Measurements from ENCODE around the gene FSD1. TPM values are rescaled to one million over a fixed set of nuclear protein-coding genes. Genes with fewer than 3 reads are reported as not detected.
"Not testable (repeated sequence)": the region's sequence is repeated elsewhere in the genome, so short reads cannot be mapped to it uniquely, and the experiment has no call there.

The FSD1 gene
- total RNA-seq, 4 donors from 2014 or later: 0.67 TPM; not detected in 3

GRCh38 chr19:4327252-4327876, 23.0 kb downstream of the FSD1 start:
- peaks cover 45% of the 10 kb centered on the region for H3K27me3 ChIP-seq
- TF ChIP-seq POLR2AphosphoS5 (IDR thresholded peaks at IDR 0.05) (no peak), EP300 (IDR thresholded peaks at IDR 0.05) (no peak), POLR2A (IDR thresholded peaks at IDR 0.05) (no peak)
- TF ChIP-seq, protein P1, sequence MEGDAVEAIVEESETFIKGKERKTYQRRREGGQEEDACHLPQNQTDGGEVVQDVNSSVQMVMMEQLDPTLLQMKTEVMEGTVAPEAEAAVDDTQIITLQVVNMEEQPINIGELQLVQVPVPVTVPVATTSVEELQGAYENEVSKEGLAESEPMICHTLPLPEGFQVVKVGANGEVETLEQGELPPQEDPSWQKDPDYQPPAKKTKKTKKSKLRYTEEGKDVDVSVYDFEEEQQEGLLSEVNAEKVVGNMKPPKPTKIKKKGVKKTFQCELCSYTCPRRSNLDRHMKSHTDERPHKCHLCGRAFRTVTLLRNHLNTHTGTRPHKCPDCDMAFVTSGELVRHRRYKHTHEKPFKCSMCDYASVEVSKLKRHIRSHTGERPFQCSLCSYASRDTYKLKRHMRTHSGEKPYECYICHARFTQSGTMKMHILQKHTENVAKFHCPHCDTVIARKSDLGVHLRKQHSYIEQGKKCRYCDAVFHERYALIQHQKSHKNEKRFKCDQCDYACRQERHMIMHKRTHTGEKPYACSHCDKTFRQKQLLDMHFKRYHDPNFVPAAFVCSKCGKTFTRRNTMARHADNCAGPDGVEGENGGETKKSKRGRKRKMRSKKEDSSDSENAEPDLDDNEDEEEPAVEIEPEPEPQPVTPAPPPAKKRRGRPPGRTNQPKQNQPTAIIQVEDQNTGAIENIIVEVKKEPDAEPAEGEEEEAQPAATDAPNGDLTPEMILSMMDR (IDR thresholded peaks at IDR 0.05): no peak

DNA sequence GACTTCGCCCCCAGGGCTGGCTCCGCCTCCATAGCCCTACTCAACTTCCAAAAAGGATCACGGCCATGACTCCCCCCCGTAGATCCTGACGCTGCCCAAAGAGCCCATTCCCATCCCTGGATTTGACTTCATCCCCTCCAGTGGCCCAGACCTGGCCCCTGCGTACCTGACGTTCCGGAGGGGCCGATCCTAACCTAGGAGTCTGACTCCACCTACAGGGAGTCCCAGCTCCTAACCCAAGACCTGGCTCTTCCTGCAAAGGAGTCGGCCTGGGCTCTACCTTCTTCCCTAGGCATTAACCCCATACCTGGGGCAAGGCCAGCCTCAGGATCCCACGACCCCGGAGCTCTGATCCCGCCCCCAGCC, 23.5 kb downstream of the FSD1 start:
- Histone ChIP-seq H3K27ac (peak overlapping the region in 2 of 4 donors; percentile 36 to 63), H3K27me3 (peaks cover 45% of the 10 kb centered on the region), H3K36me3 (no peaks in the 10 kb centered on the region), H3K4me1 (peaks cover 0 to 26% (median 8%) of the 10 kb centered on the region in 3 donors), H3K9me3 (no peaks in the 10 kb centered on the region), H3K4me3 (peak overlapping the region; percentile 26 to 28)
- no peak for TF ChIP-seq POLR2A (IDR thresholded peaks at IDR 0.05)
- TF ChIP-seq, protein P1 (IDR thresholded peaks at IDR 0.05): peak in 1 of 4 experiments; percentile 3
- peak; percentile 9 for ATAC-seq
- WGBS, 2 donors (ENCODE audit: low coverage in 1 of 2): 4% methylated on average over 5 of the region's 13 CpGs; no CpG with 5 or more reads in 1 of the 2 donors

More at GRCh38 chr19:4327252-4327876, 23.0 kb downstream of the FSD1 start:
- Histone ChIP-seq H3K9me3 (peaks cover 0 to 2% (median 0%) of the 10 kb centered on the region in 3 donors), H3K4me3 (peak overlapping the region; percentile 26 to 28), H3K36me3 (no peaks in the 10 kb centered on the region), H3K27ac (peak overlapping the region in 2 of 4 donors; percentile 36 to 63), H3K4me1 (peaks cover 0 to 26% (median 8%) of the 10 kb centered on the region in 3 donors)
- 1 to 7% methylated on average over 2 to 18 of the region's 30 CpGs for WGBS, 2 donors (ENCODE audit: low coverage in 1 of 2)
- ATAC-seq: peak; percentile 60

DNA sequence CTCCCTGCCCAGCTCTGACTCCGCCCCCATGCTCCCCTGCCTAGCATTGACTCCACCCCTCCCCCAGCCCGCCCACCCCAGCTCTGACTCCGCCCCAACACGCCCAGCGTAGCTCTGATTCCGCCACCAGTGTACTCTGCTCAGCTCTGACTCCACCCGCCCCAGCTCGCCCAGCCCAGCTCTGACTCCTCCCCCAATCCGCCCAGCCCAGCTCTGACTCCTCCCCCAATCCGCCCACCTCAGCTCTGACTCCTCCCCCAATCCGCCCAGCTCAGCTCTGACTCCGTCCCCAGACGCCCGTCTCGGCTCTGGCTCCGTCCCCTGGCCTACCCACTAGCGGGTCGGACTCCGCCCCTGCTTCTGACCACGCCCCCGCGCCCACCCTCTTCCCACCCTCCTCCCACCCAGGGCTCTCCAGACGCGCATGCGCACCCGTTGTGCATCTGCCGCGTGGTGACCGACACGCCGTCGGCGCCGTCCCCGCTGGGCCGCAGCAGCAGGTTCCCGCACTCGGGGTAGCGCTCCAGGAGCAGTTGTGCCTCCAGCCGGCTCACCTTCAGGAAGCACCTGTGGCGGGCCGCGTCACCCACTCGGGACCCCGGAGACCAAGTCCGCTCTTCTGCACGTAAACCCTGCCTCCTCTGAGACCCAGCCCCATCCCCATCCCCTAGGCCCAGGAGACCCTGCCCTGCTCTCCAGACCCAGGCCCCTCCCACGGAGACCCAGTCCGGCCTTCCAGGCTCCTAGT, 24.0 kb downstream of the FSD1 start:
- peak overlapping the region; percentile 26 to 42 for H3K4me3 ChIP-seq
- WGBS, 2 donors (ENCODE audit: low coverage in 1 of 2): 0% methylated on average over 12 of the region's 49 CpGs; no CpG with 5 or more reads in 1 of the 2 donors
- ATAC-seq: peak; percentile 92
- no peaks in the 10 kb centered on the region for H3K36me3 ChIP-seq
- H3K27ac ChIP-seq: peak overlapping the region in 2 of 4 donors; percentile 51 to 63
- peaks cover 0 to 26% (median 8%) of the 10 kb centered on the region in 3 donors for H3K4me1 ChIP-seq
- no peaks in the 10 kb centered on the region for H3K9me3 ChIP-seq
- peaks cover 45% of the 10 kb centered on the region for H3K27me3 ChIP-seq
- TF ChIP-seq POLR2AphosphoS5 (IDR thresholded peaks at IDR 0.05) (no peak), POLR2A (IDR thresholded peaks at IDR 0.05) (no peak), EP300 (IDR thresholded peaks at IDR 0.05) (no peak)
- TF ChIP-seq, protein P1 (IDR thresholded peaks at IDR 0.05): peak in 1 of 4 experiments; percentile 1

DNA sequence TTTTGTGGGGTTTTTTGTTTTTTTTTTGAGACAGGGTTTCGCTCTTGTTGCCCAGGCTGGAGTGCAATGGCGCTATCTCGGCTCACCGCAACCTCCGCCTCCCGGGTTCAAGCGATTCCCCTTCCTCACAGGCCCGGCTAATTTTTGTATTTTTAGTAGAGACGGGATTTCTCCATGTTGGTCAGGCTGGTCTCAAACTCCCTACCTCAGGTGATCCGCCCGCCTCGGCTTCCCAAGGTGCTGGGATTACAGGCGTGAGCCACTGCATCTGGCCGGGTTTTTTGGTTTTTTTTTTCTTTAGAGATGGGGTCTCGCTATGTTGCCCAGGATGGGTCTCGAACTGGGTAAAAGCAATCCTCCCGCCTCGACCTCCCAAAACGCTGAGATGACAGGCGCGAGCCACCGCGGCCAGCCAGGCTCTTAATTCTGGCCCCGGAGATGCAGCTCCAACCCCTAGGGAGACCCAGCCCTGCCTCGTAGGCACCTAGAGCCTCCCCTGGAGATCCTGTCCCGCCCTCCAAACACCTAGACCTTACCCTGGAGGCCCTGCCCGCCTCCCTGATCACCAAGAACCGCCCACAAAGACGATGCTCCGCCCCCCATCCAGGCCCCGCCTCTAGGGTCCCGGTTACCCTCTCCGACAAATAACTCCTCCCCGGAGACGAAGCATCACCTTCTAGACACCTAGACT, 24.7 kb downstream of the FSD1 start:
- H3K36me3 ChIP-seq, ATAC-seq, H3K9me3 ChIP-seq: not testable (repeated sequence)
- Histone ChIP-seq H3K27ac (peak overlapping the region in 1 of 4 donors; percentile 51), H3K27me3 (peaks cover 45% of the 10 kb centered on the region), H3K4me3 (peak overlapping the region; percentile 17 to 42), H3K4me1 (peaks cover 0 to 26% (median 8%) of the 10 kb centered on the region in 3 donors)
- WGBS, 2 donors (ENCODE audit: low coverage in 1 of 2): 34 to 60% methylated on average over 1 to 12 of the region's 35 CpGs

DNA sequence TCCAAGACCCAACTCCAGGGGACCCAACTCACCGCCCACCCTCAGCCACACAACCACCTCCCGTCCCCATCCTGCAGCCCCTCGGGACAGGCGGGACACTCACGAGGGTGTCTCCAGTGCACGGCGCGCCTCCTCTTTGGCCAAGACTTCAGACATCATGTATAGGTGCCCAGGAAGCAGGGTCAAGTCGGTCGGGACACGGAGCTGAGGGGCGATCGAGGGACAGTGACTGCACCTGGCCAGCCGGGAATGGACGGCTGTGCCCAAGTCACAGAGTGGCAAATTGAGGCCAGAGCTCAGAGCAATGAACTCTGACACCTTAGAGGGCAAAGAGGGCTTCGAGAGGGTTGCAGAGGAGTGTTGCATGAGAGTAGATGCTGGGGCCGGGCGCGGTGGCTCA, 25.5 kb downstream of the FSD1 start:
- H3K36me3 ChIP-seq: no peaks in the 10 kb centered on the region
- 100% methylated on average over 4 of the region's 19 CpGs; no CpG with 5 or more reads in 1 of the 2 donors for WGBS, 2 donors (ENCODE audit: low coverage in 1 of 2)
- TF ChIP-seq POLR2A (IDR thresholded peaks at IDR 0.05): no peak
- TF ChIP-seq EP300 (IDR thresholded peaks at IDR 0.05): no peak
- TF ChIP-seq POLR2AphosphoS5 (IDR thresholded peaks at IDR 0.05): no peak
- TF ChIP-seq, protein P1 (IDR thresholded peaks at IDR 0.05): no peak
- H3K27ac ChIP-seq: no peak overlapping the region
- peaks cover 0 to 26% (median 8%) of the 10 kb centered on the region in 3 donors for H3K4me1 ChIP-seq
- ATAC-seq: no peak
- no peaks in the 10 kb centered on the region for H3K9me3 ChIP-seq
- H3K27me3 ChIP-seq: peaks cover 45% of the 10 kb centered on the region
- H3K4me3 ChIP-seq: no peak overlapping the region
